ENCODE data around the gene MYBPC2. TPM values are rescaled to one million over a fixed set of nuclear protein-coding genes. Genes with fewer than 3 reads are reported as not detected.
A peak's percentile ranks its signal among the peaks of the same experiment; 100 is the strongest.

MYBPC2 gene
- total and polyA plus RNA-seq, 10 donors = 0.28 to 1.7 (median 0.42) TPM; not detected in 2

GRCh38 chr19:50415661-50416033, 17.0 kb upstream of the MYBPC2 start:
- H3K9me3 ChIP-seq = no peaks in the 10 kb centered on the region
- peak overlapping the region in 7 of 8 donors; percentile 36 to 93 (median 82) for H3K27ac ChIP-seq
- H3K27me3 ChIP-seq (replicated peaks in 1 of 7) = peaks cover 0 to 38% (median 9%) of the 10 kb centered on the region in 7 donors
- peaks cover 0 to 22% (median 0%) of the 10 kb centered on the region in 6 donors for H3K36me3 ChIP-seq
- no peak for TF ChIP-seq POLR2A (IDR thresholded peaks at IDR 0.05)
- TF ChIP-seq POLR2AphosphoS5 (IDR thresholded peaks at IDR 0.05) = peak; percentile 67 to 84 (median 83)
- peak; percentile 97 for DNase-seq
- peak overlapping the region in 4 of 8 donors; percentile 13 to 62 (median 24) for H3K4me3 ChIP-seq
- 30 to 60% (median 38%) methylated on average over 11 to 22 of the region's 22 CpGs for WGBS, 5 donors
- intact Hi-C loops (cut with DNase I; ENCODE audit: low total_unique reads) = loop anchor here (10.0 kb wide), 1 partner anchor 51 kb away; the partner anchor contains the start of gene NAPSA
- peaks cover 0 to 61% (median 35%) of the 10 kb centered on the region in 6 donors for H3K4me1 ChIP-seq

GRCh38 chr19:50416034-50416977, 16.4 kb upstream of the MYBPC2 start:
- WGBS, 5 donors = 79 to 87% (median 82%) methylated on average over 19 to 35 of the region's 35 CpGs
- Histone ChIP-seq H3K4me3 (peak overlapping the region in 2 of 8 donors; percentile 21 to 62), H3K36me3 (peaks cover 0 to 16% (median 0%) of the 10 kb centered on the region in 6 donors), H3K9me3 (no peaks in the 10 kb centered on the region), H3K27ac (peak overlapping the region in 6 of 8 donors; percentile 49 to 93 (median 84)), H3K27me3 (replicated peaks in 1 of 7) (peaks cover 0 to 44% (median 9%) of the 10 kb centered on the region in 7 donors), H3K4me1 (peaks cover 0 to 68% (median 38%) of the 10 kb centered on the region in 6 donors)
- peak in 1 of 3 donors; percentile 8 for TF ChIP-seq POLR2AphosphoS5 (IDR thresholded peaks at IDR 0.05)
- TF ChIP-seq POLR2A (IDR thresholded peaks at IDR 0.05) = no peak
- no peak for TF ChIP-seq CTCF (IDR thresholded peaks at IDR 0.05 in 8 of 11, conservative IDR thresholded peaks at IDR 0.05 in 3 of 11)
- peak; percentile 85 for DNase-seq
- intact Hi-C loops (cut with DNase I; ENCODE audit: low total_unique reads) = loop anchor here (10.0 kb wide), 1 partner anchor 52 kb away; the partner anchor contains the start of gene NAPSA

GRCh38 chr19:50417111-50418081, 15.3 kb upstream of the MYBPC2 start:
- intact Hi-C loops (cut with DNase I; ENCODE audit: low total_unique reads) = loop anchor here (10.0 kb wide), 1 partner anchor 53 kb away; the partner anchor contains the start of gene NAPSA
- DNase-seq = no peak
- peaks cover 0 to 54% (median 9%) of the 10 kb centered on the region in 7 donors for H3K27me3 ChIP-seq (replicated peaks in 1 of 7)

More at GRCh38 chr19:50417111-50418081, 15.3 kb upstream of the MYBPC2 start:
- peaks cover 0 to 15% (median 0%) of the 10 kb centered on the region in 6 donors for H3K36me3 ChIP-seq
- TF ChIP-seq CTCF (IDR thresholded peaks at IDR 0.05 in 8 of 11, conservative IDR thresholded peaks at IDR 0.05 in 3 of 11) (no peak), POLR2AphosphoS5 (IDR thresholded peaks at IDR 0.05) (peak in 1 of 3 donors; percentile 33)
- H3K27ac ChIP-seq = peak overlapping the region in 6 of 8 donors; percentile 49 to 93 (median 84)
- peaks cover 0 to 79% (median 42%) of the 10 kb centered on the region in 6 donors for H3K4me1 ChIP-seq
- WGBS, 5 donors = 63 to 76% (median 69%) methylated on average over 8 to 42 of the region's 42 CpGs
- H3K9me3 ChIP-seq = no peaks in the 10 kb centered on the region
- H3K4me3 ChIP-seq = peak overlapping the region in 7 of 8 donors; percentile 28 to 81 (median 51)

All from spleen (tissue), 11 donors.